GM21390 (cell line): ENCODE results near the gene RASSF7.

Experiments
- ATAC-seq: cut with Tn5 transposase; IDR thresholded peaks from one replicate; pipeline ENCODE4 v1.9.1; 2021; ENCODE audit not compliant: unreplicated experiment

Gene RASSF7

DNA sequence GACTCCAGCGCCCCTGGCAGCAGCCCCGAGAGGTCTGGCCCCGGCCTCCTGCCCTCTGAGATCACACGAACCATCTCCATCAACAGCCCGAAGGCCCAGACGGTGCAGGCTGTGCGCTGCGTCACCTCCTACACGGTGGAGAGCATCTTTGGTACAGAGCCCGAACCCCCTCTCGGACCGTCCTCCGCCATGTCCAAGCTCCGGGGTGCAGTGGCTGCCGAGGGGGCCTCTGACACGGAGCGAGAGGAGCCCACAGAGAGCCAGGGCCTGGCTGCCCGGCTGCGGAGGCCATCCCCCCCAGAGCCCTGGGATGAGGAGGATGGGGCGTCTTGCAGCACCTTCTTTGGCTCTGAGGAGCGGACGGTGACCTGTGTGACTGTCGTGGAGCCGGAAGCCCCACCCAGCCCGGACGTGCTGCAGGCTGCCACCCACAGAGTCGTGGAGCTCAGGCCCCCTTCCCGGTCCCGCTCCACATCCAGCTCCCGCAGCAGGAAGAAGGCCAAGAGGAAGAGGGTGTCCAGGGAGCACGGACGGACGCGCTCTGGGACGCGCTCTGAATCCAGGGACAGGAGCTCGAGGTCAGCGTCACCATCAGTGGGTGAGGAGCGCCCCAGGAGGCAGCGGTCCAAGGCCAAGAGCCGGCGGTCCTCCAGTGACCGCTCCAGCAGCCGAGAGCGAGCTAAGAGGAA, 47.3 kb downstream of the RASSF7 start:
- no peak for ATAC-seq

DNA sequence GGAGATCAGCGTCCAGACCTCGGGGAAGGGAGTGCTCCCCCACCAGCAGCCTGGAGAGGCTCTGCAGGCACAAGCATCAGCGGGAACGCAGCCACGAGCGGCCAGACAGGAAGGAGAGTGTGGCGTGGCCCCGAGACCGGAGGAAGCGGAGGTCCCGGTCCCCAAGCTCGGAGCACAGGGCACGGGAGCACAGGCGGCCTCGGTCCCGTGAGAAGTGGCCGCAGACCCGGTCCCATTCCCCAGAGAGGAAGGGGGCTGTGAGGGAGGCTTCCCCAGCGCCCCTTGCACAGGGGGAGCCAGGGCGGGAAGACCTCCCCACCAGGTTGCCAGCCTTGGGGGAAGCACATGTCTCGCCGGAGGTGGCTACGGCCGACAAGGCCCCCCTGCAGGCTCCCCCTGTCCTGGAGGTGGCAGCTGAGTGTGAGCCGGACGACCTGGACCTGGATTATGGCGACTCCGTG, 48.1 kb downstream of the RASSF7 start:
- no peak for ATAC-seq

DNA sequence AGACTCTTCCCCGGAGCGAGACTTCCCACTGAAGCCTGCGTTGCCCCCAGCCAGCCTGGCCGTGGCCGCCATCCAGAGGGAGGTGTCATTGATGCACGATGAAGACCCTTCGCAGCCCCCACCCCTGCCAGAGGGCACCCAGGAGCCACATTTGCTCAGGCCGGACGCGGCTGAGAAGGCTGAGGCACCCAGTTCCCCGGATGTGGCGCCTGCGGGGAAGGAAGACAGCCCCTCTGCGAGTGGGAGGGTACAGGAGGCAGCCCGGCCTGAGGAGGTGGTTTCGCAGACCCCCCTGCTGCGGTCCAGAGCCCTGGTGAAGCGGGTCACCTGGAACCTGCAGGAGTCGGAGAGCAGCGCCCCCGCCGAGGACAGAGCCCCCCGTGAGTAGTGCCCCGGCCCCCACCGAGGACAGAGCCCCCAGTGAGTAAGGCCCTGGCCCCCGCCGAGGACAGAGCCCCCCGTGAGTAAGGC, 48.6 kb downstream of the RASSF7 start:
- no peak for ATAC-seq

DNA sequence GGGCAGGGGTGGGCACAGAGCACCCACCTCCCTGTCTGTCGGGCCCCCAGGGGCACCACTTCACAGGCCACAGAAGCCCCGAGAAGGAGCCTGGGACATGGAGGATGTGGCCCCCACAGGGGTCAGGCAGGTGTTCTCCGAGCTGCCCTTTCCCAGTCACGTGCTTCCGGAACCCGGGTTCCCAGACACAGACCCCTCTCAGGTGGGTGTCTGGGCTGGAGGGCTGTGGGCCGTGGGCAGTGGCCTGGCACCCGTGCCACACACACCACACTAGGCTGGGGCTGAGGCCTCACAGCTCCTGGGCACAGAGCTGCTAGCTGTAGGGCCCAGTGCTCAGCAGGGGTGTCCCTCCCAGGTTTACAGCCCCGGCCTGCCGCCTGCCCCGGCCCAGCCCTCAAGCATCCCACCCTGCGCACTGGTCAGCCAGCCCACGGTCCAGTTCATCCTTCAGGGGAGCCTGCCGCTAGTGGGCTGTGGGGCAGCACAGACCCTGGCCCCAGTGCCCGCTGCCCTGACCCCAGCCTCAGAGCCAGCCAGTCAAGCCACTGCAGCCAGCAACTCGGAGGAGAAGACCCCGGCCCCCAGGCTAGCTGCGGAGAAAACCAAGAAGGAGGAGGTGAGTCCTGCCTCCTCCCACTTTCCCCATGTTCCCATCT, 49.5 kb downstream of the RASSF7 start:
- ATAC-seq = no peak

- ATAC-seq = no peak
These were observed 50.5 kb downstream of the RASSF7 start for GRCh38 chr11:611001-611996.

DNA sequence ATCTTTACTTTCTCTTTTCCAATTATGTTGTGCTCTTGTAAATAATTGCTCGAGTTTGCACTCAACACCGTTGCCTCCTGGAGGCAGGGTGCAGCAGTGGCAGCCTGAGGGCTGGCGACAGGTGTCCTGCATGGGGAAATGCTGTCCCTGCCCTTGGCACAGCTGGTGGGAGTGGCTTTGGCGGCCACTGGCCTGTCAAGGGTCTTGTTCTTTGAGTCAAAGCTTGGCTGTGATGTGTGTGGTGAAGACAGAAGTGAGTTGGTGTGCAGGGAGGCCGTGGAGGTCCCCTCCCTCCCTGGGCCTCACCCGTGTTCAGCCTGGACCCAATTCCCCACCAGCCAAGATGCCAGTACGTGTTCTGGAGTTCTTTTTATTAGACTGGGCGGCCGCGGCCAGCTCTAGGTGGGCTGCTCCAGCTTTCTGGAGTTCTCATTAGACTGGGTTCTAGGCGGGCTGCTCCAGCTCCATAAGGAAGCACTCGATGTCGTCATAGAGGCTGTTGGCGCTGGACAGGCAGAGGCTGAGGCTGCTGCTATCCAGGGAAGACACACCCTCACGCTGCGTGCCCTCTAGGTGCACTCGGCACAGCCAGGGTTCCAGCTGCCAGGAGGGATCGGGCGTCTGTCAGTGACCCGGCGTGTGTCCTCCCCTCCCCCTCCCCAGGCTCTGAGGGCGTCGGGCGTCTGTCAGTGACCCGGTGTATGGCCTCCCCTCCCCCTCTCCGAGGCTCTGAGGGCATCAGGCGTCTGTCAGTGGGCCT, 51.6 kb downstream of the RASSF7 start:
- no peak for ATAC-seq

GRCh38 chr11:612961-613300, 52.2 kb downstream of the RASSF7 start:
- no peak for ATAC-seq

- ATAC-seq = no peak
These were observed 52.7 kb downstream of the RASSF7 start for GRCh38 chr11:613369-613968.
